ENCODE measurements around the gene CACNB1. TPM values are rescaled to one million over a fixed set of nuclear protein-coding genes. Genes with fewer than 3 reads are reported as not detected.
A peak's percentile ranks its signal among the peaks of the same experiment; 100 is the strongest.

CACNB1 gene
- total and polyA plus RNA-seq, 2 experiments from 2014 or later: 27.6 to 41.6 TPM

DNA sequence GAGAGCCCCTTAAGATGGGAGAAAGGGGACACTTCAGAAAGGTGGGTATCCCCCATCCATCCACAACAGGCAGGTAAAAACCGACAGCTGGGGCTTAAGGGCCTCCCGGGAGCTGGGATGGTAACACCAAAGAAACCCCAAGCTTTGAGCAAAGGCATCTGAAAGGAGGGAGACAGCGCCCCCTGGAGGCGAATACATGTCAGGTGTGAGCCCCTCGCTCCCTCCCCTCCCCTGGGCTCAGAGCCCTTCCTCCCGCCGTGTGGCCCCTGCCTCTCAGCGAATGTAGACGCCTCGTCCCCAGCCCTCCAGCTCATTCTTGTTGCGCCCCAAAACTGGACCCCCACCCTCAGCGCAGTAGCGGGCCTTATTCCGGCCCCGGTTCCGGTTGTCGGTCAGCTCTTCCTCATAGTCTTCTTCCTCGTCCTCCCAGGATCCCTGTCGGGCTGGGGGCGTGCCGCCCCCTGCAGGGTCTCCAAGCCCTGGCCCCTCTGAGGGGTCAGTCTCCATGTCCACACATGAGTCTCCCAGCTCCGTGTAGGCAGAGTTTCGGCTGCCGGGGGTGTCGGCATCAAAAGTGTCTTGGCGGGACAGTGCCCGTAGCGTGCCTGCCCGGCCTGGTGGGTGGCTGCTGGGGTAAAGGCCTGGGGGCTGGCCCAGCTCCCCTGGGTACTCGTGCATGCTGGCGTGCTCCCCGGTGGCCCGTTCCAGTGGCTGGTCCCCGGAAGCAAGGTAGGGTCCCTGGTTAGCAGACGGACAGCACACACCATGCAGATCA is 22.4 kb downstream of the CACNB1 start:
- DNase-seq (ENCODE audit: low read depth in 1 of 2, low spot score in 1 of 2): peak; percentile 79 to 90
- Histone ChIP-seq H3K36me3 (no peaks in the 10 kb centered on the region), H3K27ac (no peak overlapping the region), H3K9me3 (ENCODE audit: low read depth) (no peaks in the 10 kb centered on the region), H3K4me3 (no peak overlapping the region), H3K27me3 (no peaks in the 10 kb centered on the region), H3K4me1 (ENCODE audit: low read depth) (no peaks in the 10 kb centered on the region)
- TF ChIP-seq, protein P1, sequence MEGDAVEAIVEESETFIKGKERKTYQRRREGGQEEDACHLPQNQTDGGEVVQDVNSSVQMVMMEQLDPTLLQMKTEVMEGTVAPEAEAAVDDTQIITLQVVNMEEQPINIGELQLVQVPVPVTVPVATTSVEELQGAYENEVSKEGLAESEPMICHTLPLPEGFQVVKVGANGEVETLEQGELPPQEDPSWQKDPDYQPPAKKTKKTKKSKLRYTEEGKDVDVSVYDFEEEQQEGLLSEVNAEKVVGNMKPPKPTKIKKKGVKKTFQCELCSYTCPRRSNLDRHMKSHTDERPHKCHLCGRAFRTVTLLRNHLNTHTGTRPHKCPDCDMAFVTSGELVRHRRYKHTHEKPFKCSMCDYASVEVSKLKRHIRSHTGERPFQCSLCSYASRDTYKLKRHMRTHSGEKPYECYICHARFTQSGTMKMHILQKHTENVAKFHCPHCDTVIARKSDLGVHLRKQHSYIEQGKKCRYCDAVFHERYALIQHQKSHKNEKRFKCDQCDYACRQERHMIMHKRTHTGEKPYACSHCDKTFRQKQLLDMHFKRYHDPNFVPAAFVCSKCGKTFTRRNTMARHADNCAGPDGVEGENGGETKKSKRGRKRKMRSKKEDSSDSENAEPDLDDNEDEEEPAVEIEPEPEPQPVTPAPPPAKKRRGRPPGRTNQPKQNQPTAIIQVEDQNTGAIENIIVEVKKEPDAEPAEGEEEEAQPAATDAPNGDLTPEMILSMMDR (IDR thresholded peaks at IDR 0.05; ENCODE audit: low read depth, low read length): peak; percentile 81

- H3K36me3 ChIP-seq: no peaks in the 10 kb centered on the region
- DNase-seq (ENCODE audit: low read depth in 1 of 2, low spot score in 1 of 2): no peak
- no peaks in the 10 kb centered on the region for H3K9me3 ChIP-seq (ENCODE audit: low read depth)
- H3K4me3 ChIP-seq: no peak overlapping the region
- no peaks in the 10 kb centered on the region for H3K4me1 ChIP-seq (ENCODE audit: low read depth)
- no peaks in the 10 kb centered on the region for H3K27me3 ChIP-seq
- TF ChIP-seq, protein P1 (IDR thresholded peaks at IDR 0.05; ENCODE audit: low read depth, low read length): no peak
- no peak overlapping the region for H3K27ac ChIP-seq
Observed at GRCh38 chr17:39173526-39174274, 23.8 kb downstream of the CACNB1 start.

DNA sequence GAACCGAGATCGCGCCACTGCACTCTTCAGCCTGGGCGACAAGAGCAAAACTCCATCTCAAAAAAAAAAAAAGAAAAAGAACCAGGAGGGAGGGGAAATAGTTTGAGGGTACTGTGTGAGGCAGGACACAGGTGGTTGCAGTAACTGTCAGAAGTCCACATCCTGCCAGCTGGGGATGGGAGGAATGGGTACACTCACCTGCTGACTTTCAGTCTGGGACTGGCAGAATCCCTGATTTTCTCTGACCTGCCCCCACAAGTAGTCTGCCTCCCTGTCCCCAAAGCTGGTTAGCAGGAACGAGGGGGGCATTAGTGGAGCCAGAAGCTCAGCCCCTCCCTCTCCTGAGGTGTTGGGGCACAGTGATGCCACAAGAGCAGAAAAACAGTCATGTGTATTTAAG is 24.4 kb downstream of the CACNB1 start:
- Histone ChIP-seq H3K4me3 (no peak overlapping the region), H3K27me3 (no peaks in the 10 kb centered on the region), H3K27ac (no peak overlapping the region), H3K9me3 (ENCODE audit: low read depth) (no peaks in the 10 kb centered on the region), H3K4me1 (ENCODE audit: low read depth) (no peaks in the 10 kb centered on the region), H3K36me3 (no peaks in the 10 kb centered on the region)
- TF ChIP-seq, protein P1 (IDR thresholded peaks at IDR 0.05; ENCODE audit: low read depth, low read length): no peak
- DNase-seq (ENCODE audit: low read depth in 1 of 2, low spot score in 1 of 2): no peak

GRCh38 chr17:39171933-39172332 is 25.5 kb downstream of the CACNB1 start:
- Histone ChIP-seq H3K4me1 (ENCODE audit: low read depth) (no peaks in the 10 kb centered on the region), H3K27ac (no peak overlapping the region), H3K9me3 (ENCODE audit: low read depth) (no peaks in the 10 kb centered on the region), H3K4me3 (no peak overlapping the region), H3K27me3 (peaks cover 7% of the 10 kb centered on the region), H3K36me3 (no peaks in the 10 kb centered on the region)
- TF ChIP-seq, protein P1 (IDR thresholded peaks at IDR 0.05; ENCODE audit: low read depth, low read length): no peak
- DNase-seq (ENCODE audit: low read depth in 1 of 2, low spot score in 1 of 2): no peak

- TF ChIP-seq, protein P1 (IDR thresholded peaks at IDR 0.05; ENCODE audit: low read depth, low read length): no peak
- DNase-seq (ENCODE audit: low read depth in 1 of 2, low spot score in 1 of 2): no peak
- Histone ChIP-seq H3K27me3 (peaks cover 21% of the 10 kb centered on the region), H3K4me1 (ENCODE audit: low read depth) (no peaks in the 10 kb centered on the region), H3K27ac (no peak overlapping the region), H3K36me3 (no peaks in the 10 kb centered on the region), H3K4me3 (no peak overlapping the region), H3K9me3 (ENCODE audit: low read depth) (no peaks in the 10 kb centered on the region)
Observed at GRCh38 chr17:39170558-39170957, 26.9 kb downstream of the CACNB1 start.
